ENCODE data around the gene MRPL12. TPM values are rescaled to one million over a fixed set of nuclear protein-coding genes. Genes with fewer than 3 reads are reported as not detected.

Gene MRPL12
- total RNA-seq, 1 donor from 2014 or later = 106 TPM

DNA sequence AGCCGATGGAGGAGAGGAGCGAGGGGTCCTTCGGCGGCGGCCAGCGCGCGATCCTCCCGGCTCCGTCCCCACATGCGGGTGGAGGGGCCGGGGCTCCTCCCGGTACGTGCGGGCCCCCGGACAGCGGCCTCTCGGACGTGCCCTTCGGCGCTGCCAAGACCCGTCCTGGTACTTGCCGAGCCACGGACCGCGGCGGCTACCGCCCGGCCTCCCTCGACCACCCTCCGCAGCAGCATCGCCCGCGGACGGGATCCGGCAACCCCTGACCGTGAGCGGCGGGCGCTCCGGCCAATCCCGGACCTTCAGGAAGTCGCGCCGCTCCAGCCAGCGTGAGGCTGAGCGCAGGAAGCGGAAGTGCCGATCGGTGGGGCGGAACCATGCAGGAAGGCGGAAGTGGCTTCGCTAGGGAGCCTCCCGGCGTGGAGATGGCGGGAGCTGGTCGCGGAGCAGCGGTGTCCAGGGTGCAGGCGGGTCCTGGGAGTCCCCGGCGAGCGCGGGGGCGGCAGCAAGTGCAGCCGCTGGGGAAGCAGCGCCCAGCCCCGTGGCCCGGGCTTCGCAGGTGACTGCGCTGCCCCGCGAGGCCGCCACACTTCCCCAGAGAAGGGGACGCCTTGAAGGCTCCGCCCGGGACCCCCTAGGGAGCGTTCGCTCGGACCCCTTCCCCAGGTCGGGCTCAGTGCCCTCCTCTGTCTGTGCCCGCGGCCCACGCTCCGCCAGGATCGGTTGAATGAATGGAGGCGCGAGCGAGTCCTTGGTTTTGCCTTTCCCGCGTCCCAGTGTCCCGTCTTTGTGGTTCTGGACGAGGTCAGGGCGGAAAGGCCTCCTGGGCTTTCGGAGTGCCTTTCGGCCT is 36.6 kb upstream of the MRPL12 start, which contains the start of the genes CCDC137 and OXLD1:
CCDC137 (plus strand) TSS at position 396 of the 850 bp plus-strand sequence; CDS start at position 426, 30 bp downstream.
OXLD1 (minus strand) TSS at position 264 of the 850 bp plus-strand sequence; CDS start at position 236, 28 bp downstream.
- H3K36me3 Mint-ChIP-seq (ENCODE audit: low read depth) = no peaks in the 10 kb centered on the region
- TF ChIP-seq, protein P1, sequence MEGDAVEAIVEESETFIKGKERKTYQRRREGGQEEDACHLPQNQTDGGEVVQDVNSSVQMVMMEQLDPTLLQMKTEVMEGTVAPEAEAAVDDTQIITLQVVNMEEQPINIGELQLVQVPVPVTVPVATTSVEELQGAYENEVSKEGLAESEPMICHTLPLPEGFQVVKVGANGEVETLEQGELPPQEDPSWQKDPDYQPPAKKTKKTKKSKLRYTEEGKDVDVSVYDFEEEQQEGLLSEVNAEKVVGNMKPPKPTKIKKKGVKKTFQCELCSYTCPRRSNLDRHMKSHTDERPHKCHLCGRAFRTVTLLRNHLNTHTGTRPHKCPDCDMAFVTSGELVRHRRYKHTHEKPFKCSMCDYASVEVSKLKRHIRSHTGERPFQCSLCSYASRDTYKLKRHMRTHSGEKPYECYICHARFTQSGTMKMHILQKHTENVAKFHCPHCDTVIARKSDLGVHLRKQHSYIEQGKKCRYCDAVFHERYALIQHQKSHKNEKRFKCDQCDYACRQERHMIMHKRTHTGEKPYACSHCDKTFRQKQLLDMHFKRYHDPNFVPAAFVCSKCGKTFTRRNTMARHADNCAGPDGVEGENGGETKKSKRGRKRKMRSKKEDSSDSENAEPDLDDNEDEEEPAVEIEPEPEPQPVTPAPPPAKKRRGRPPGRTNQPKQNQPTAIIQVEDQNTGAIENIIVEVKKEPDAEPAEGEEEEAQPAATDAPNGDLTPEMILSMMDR (conservative IDR thresholded peaks at IDR 0.05) = no peak
- peak within 1 kb of the TSS; percentile 95 for H3K4me3 Mint-ChIP-seq
- peaks cover 28% of the 10 kb centered on the region for H3K4me1 Mint-ChIP-seq
- H3K27me3 Mint-ChIP-seq (ENCODE audit: low read depth) = no peaks in the 10 kb centered on the region
- no peaks in the 10 kb centered on the region for H3K9me3 Mint-ChIP-seq
- H3K27ac Mint-ChIP-seq (ENCODE audit: unreplicated experiment) = peak within 1 kb of the TSS; percentile 97
- peak; percentile 89 for DNase-seq (ENCODE audit: low read depth, low spot score)

- Mint-ChIP-seq H3K4me3 (peak overlapping the region; percentile 90), H3K9me3 (no peaks in the 10 kb centered on the region), H3K36me3 (ENCODE audit: low read depth) (no peaks in the 10 kb centered on the region), H3K4me1 (peaks cover 28% of the 10 kb centered on the region), H3K27ac (ENCODE audit: unreplicated experiment) (peak overlapping the region; percentile 81), H3K27me3 (ENCODE audit: low read depth) (no peaks in the 10 kb centered on the region)
- TF ChIP-seq, protein P1 (conservative IDR thresholded peaks at IDR 0.05) = no peak
- DNase-seq (ENCODE audit: low read depth, low spot score) = no peak
Observed at GRCh38 chr17:81667754-81668153, 35.4 kb upstream of the MRPL12 start.

- no peaks in the 10 kb centered on the region for H3K27me3 Mint-ChIP-seq (ENCODE audit: low read depth)
- peaks cover 5% of the 10 kb centered on the region for H3K36me3 Mint-ChIP-seq (ENCODE audit: low read depth)
- H3K27ac Mint-ChIP-seq (ENCODE audit: unreplicated experiment) = no peak overlapping the region
- H3K9me3 Mint-ChIP-seq = no peaks in the 10 kb centered on the region
- H3K4me1 Mint-ChIP-seq = peaks cover 20% of the 10 kb centered on the region
- DNase-seq (ENCODE audit: low read depth, low spot score) = no peak
- TF ChIP-seq, protein P1 (conservative IDR thresholded peaks at IDR 0.05) = no peak
- H3K4me3 Mint-ChIP-seq = no peak overlapping the region
Observed at GRCh38 chr17:81672504-81672903, 30.7 kb upstream of the MRPL12 start.

- DNase-seq (ENCODE audit: low read depth, low spot score) = no peak
- TF ChIP-seq, protein P1 (conservative IDR thresholded peaks at IDR 0.05) = no peak
- Mint-ChIP-seq H3K36me3 (ENCODE audit: low read depth) (peaks cover 5% of the 10 kb centered on the region), H3K4me1 (peaks cover 16% of the 10 kb centered on the region), H3K27ac (ENCODE audit: unreplicated experiment) (no peak overlapping the region), H3K4me3 (no peak overlapping the region), H3K27me3 (ENCODE audit: low read depth) (no peaks in the 10 kb centered on the region), H3K9me3 (no peaks in the 10 kb centered on the region)
Observed at GRCh38 chr17:81672954-81673353, 30.2 kb upstream of the MRPL12 start.

DNA sequence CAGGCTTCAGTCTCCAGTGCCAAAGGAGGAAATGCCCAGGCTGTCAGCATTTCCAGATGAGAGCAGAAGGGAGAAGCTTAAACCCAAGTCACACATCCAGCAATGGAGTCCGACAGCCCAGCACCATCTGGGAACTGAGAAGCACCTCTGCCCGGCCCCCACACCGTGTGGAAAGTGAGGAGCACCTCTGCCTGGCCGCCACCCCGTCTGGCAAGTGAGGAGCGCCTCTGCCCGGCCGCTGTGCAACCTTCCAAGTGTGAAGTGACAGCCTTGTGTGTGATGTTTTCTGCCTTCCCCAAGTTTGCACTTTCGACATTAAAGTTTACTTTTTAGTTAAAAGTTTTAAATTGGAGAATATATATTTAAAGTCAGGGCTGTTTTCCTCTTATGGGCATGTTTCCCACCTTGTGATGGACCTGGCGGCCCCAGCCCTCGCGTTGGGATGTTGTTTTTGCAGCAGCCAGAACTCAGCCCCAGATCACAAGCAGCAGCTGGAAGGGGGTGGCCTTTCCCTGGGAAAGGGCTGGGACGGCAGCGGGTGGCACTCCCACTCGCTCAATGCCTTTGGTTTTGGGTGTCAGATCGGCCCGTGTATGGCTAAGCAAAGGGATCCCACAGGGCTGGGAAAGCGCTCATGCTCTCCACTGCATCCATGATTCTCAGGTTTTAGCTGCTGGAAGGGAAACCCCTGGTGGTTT is 29.5 kb upstream of the MRPL12 start:
- peaks cover 5% of the 10 kb centered on the region for H3K36me3 Mint-ChIP-seq (ENCODE audit: low read depth)
- H3K4me3 Mint-ChIP-seq = no peak overlapping the region
- H3K27me3 Mint-ChIP-seq (ENCODE audit: low read depth) = no peaks in the 10 kb centered on the region
- TF ChIP-seq, protein P1 (conservative IDR thresholded peaks at IDR 0.05) = no peak
- H3K9me3 Mint-ChIP-seq = no peaks in the 10 kb centered on the region
- no peak for DNase-seq (ENCODE audit: low read depth, low spot score)
- peaks cover 10% of the 10 kb centered on the region for H3K4me1 Mint-ChIP-seq
- H3K27ac Mint-ChIP-seq (ENCODE audit: unreplicated experiment) = no peak overlapping the region
